Esophagus muscularis mucosa (tissue), 4 donors: ENCODE data around the gene LRRC45. TPM values are rescaled to one million over a fixed set of nuclear protein-coding genes. Genes with fewer than 3 reads are reported as not detected.

Source experiments
- DNase-seq: peaks from one replicate; pipeline ENCODE4 v3.0.0-alpha.2; 2017; ENCODE audit errors: extremely low spot score
- H3K27ac ChIP-seq, 4 donors: fragments of 200-600 bp; sonication (generic); replicated peaks in 1 of 4; 1 replicate in 3 of 4; 2 replicates in 1 of 4; pipeline ENCODE4 v1.5.1; 2016 to 2019; ENCODE audit warnings: mild to moderate bottlenecking in 1 of 4
- H3K27me3 ChIP-seq, 4 donors: fragments of 200-600 bp; sonication (generic); one replicate each; pipeline versions ENCODE4 v1.5.1 to v1.6.0; 2016 to 2019
- H3K36me3 ChIP-seq, 4 donors: fragments of 200-600 bp; sonication (generic); one replicate each; pipeline ENCODE4 v1.5.1; 2016 to 2019
- H3K4me1 ChIP-seq, 4 donors: fragments of 200-600 bp; sonication (generic); one replicate each; pipeline ENCODE4 v1.5.1; 2016 to 2019
- H3K4me3 ChIP-seq, 4 donors: fragments of 200-600 bp; sonication (generic); 1 replicate in 2 of 4; 2 replicates in 2 of 4; pipeline ENCODE4 v1.5.1; 2016 to 2019; ENCODE audit warnings: mild to moderate bottlenecking in 4 of 4, moderate library complexity in 1 of 4
- H3K9me3 ChIP-seq, 4 donors: fragments of 200-600 bp; sonication (generic); 1 replicate in 3 of 4; 2 replicates in 1 of 4; pipeline ENCODE4 v1.5.1; 2016 to 2019
- CTCF ChIP-seq, 3 experiments: fragments of 200-600 bp in 2 of 3; fragments of 450-650 bp in 1 of 3; sonication (generic) in 2 of 3; IDR thresholded peaks; one replicate each; pipeline ENCODE4 v1.5.1; 2017 to 2019; ENCODE audit warnings: antibody characterized with exemption in 3 of 3, mild to moderate bottlenecking in 2 of 3, moderate library complexity in 1 of 3
- EP300 ChIP-seq: sonication (generic); formaldehyde crosslinking; IDR thresholded peaks from one replicate; pipeline ENCODE4 v1.6.1; 2017; ENCODE audit warnings: antibody characterized with exemption
- POLR2A ChIP-seq: fragments of 450-650 bp; IDR thresholded peaks from one replicate; pipeline ENCODE4 v1.6.1; 2017; ENCODE audit warnings: antibody characterized with exemption, moderate library complexity, mild to moderate bottlenecking, low read depth
- POLR2AphosphoS5 ChIP-seq, 2 donors: sonication (generic); formaldehyde crosslinking; IDR thresholded peaks; one replicate each; pipeline ENCODE4 v1.6.1; 2017; ENCODE audit warnings: antibody characterized with exemption in 2 of 2
- WGBS: methylation state at CpG from one replicate; pipeline ENCODE4 v1.1.5; 2018; 5-methylcytosine and 5-hydroxymethylcytosine counted together
- intact Hi-C: fragments of 100-400 bp; cut with DNase I; formaldehyde crosslinking; loops from one replicate; pipeline ENCODE4 v1.15.1; 2023
- total RNA-seq, 4 donors: library from RNA; depleted of rRNA; stranded (reverse); fragments of >200 nt; gene quantifications; one replicate each; pipeline versions ENCODE4 v1.1.0 to v1.2.1, GENCODE V29; 2016

LRRC45 gene
- total RNA-seq, 4 donors from 2014 or later, result 6.6 to 15.8 (median 11.5) TPM

GRCh38 chr17:81994593-81995462 lies 28.3 kb upstream of the LRRC45 start:
- Histone ChIP-seq H3K4me1 (peaks cover 14 to 29% (median 23%) of the 10 kb centered on the region in 4 donors), H3K9me3 (no peaks in the 10 kb centered on the region), H3K27me3 (no peaks in the 10 kb centered on the region), H3K4me3 (no peak overlapping the region), H3K27ac (no peak overlapping the region), H3K36me3 (peaks cover 0 to 42% (median 34%) of the 10 kb centered on the region in 4 donors)
- no peak for DNase-seq
- TF ChIP-seq POLR2A, result no peak
- intact Hi-C loops, result no loop called here
- 88% methylated on average over 31 of the region's 39 CpGs for WGBS

DNA sequence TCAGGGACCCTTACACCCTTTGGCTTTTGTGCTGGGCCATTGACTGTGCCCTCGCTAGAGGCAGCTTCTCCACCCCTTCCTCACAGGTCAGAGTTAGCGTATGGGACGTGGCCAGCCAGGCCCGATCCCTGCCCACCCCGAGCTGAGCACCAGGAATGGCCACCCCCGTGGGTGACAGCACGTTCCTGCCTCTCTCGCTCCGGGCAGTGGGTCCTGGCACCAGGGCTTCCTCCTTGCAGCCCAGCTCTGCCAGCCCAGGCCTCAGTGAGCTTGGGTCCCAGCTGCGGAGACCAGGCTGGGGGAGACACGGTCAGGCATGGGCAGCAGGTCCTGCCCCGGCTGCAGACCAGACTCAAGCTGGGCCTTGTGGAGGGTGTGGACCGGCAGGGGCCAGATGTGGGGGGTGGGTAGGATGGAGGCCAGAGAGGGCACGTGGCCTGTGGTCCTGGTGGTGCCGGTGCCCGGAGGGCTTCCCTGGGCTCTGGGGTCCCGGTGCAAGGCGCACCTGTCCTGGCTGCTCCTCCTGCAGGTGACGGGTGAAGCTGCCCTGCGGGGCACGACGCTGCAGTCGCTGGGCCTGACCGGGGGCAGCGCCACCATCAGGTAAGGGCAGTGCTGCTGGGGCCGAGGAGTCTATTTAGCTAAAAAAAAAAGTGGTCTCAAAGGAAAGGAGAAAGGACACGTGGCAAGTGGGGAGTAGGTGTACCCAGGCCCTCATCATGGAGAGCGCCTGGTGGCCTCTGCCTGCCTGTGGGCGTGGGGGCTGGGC lies 27.5 kb upstream of the LRRC45 start:
- TF ChIP-seq POLR2AphosphoS5 (IDR thresholded peaks at IDR 0.05) (no peak), POLR2A (no peak), EP300 (no peak), CTCF (IDR thresholded peaks at IDR 0.05) (no peak)
- H3K4me1 ChIP-seq, result peaks cover 14 to 29% (median 23%) of the 10 kb centered on the region in 4 donors
- WGBS, result 87% methylated on average over 19 of the region's 29 CpGs
- H3K27me3 ChIP-seq, result no peaks in the 10 kb centered on the region
- intact Hi-C loops, result no loop called here
- no peak for DNase-seq
- H3K27ac ChIP-seq, result no peak overlapping the region
- H3K9me3 ChIP-seq, result no peaks in the 10 kb centered on the region
- peaks cover 0 to 38% (median 32%) of the 10 kb centered on the region in 4 donors for H3K36me3 ChIP-seq
- H3K4me3 ChIP-seq, result no peak overlapping the region

DNA sequence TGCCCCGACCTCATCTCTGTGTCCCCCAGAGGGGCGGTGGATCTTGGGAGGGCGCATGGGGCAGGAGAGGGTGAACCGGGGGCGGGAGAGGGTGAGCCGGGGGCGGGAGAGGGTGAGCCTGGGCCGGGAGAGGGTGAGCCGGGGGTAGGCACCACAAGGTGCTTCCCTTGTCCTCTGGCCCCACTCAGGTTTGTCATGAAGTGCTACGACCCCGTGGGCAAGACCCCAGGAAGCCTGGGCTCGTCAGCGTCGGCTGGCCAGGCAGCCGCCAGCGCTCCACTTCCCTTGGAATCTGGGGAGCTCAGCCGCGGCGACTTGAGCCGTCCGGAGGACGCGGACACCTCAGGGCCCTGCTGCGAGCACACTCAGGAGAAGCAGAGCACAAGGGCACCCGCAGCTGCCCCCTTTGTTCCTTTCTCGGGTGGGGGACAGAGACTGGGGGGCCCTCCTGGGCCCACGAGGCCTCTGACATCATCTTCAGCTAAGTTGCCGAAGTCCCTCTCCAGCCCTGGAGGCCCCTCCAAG lies 26.8 kb upstream of the LRRC45 start:
- Histone ChIP-seq H3K4me1 (peaks cover 9 to 23% (median 18%) of the 10 kb centered on the region in 4 donors), H3K27me3 (no peaks in the 10 kb centered on the region), H3K27ac (no peak overlapping the region), H3K36me3 (peaks cover 0 to 38% (median 32%) of the 10 kb centered on the region in 4 donors), H3K9me3 (no peaks in the 10 kb centered on the region), H3K4me3 (no peak overlapping the region)
- TF ChIP-seq POLR2AphosphoS5 (IDR thresholded peaks at IDR 0.05) (no peak), EP300 (no peak), CTCF (IDR thresholded peaks at IDR 0.05) (no peak), POLR2A (no peak)
- no peak for DNase-seq
- WGBS, result 92% methylated on average over 22 of the region's 28 CpGs
- intact Hi-C loops, result no loop called here

DNA sequence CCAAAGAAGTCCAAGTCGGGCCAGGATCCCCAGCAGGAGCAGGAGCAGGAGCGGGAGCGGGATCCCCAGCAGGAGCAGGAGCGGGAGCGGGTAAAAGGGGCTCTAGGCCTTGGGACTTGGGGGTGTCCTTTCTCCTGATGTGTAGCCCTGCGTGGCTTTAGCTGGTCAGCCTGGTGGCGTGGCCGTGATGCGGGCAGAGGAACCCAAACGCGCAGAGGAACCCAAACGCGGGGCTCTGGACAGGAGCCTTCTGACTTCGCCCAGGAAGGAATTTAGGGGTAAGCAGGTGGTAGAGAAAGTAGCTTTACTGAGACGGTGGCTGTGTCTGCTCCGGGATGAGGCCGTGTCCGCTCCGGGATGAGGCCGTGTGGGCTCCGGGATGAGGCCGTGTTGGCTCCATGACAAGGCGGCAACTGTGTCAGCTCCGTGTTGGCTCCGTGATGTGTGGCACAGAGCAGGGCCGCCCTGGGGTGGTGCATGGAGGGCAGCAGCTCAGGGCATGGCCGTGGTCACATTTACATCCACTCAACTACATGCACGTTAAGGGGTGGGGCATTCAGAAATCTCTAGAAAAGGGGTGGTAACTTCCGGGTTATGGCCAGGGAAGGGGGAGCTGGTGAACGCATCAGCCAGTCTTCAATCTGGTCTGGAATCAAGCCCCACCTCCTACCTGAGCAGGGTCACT lies 26.2 kb upstream of the LRRC45 start:
- H3K27me3 ChIP-seq, result no peaks in the 10 kb centered on the region
- H3K36me3 ChIP-seq, result peaks cover 0 to 38% (median 32%) of the 10 kb centered on the region in 4 donors
- no peaks in the 10 kb centered on the region for H3K9me3 ChIP-seq
- peaks cover 8 to 17% (median 12%) of the 10 kb centered on the region in 4 donors for H3K4me1 ChIP-seq
- no peak for TF ChIP-seq POLR2AphosphoS5 (IDR thresholded peaks at IDR 0.05)
- no peak for TF ChIP-seq EP300
- no peak for TF ChIP-seq CTCF (IDR thresholded peaks at IDR 0.05)
- no peak for TF ChIP-seq POLR2A
- intact Hi-C loops, result no loop called here
- WGBS, result 92% methylated on average over 28 of the region's 30 CpGs
- H3K27ac ChIP-seq, result no peak overlapping the region
- no peak overlapping the region for H3K4me3 ChIP-seq
- DNase-seq, result no peak
